Body of pancreas (tissue), 4 donors: ENCODE data around the gene MRPL24. TPM values are rescaled to one million over a fixed set of nuclear protein-coding genes. Genes with fewer than 3 reads are reported as not detected.

Source experiments
- ATAC-seq: fragments of 150-250 bp; one replicate; pipeline ENCODE4 v1.9.1; 2016
- DNase-seq, 4 donors: peaks; one replicate each; pipeline ENCODE4 v3.0.0-alpha.2; 2019
- H3K27ac ChIP-seq, 4 donors: fragments of 200-600 bp; sonication (generic); 1 replicate in 3 of 4; 2 replicates in 1 of 4; pipeline versions ENCODE4 v1.5.1 to v1.6.1; 2016 to 2019; ENCODE audit warnings: mild to moderate bottlenecking in 1 of 4, mixed read lengths in 1 of 4, moderate library complexity in 1 of 4
- H3K27me3 ChIP-seq, 2 donors: fragments of 200-600 bp; sonication (generic); one replicate each; pipeline ENCODE4 v1.6.0; 2016; ENCODE audit warnings: mild to moderate bottlenecking in 1 of 2
- H3K36me3 ChIP-seq, 2 donors: fragments of 200-600 bp; sonication (generic); replicated peaks in 1 of 2; 2 replicates each; pipeline ENCODE4 v1.5.1; 2016; ENCODE audit warnings: low read depth in 2 of 2; ENCODE audit not compliant: insufficient read depth in 1 of 2
- H3K4me1 ChIP-seq: fragments of 200-600 bp; sonication (generic); one replicate; pipeline ENCODE4 v1.6.0; 2016
- H3K4me3 ChIP-seq, 2 donors: fragments of 200-600 bp; sonication (generic); 1 replicate in 1 of 2; 2 replicates in 1 of 2; pipeline ENCODE4 v1.5.1; 2016 to 2019
- H3K9me3 ChIP-seq, 3 donors: fragments of 200-600 bp; sonication (generic); 1 replicate in 2 of 3; 2 replicates in 1 of 3; pipeline ENCODE4 v1.5.1; 2016
- CTCF ChIP-seq, 7 experiments: fragments of 450-650 bp in 4 of 7; fragments of 200-600 bp in 3 of 7; sonication (generic) in 3 of 7; IDR thresholded peaks; one replicate each; pipeline ENCODE4 v1.5.1; 2016 to 2019; ENCODE audit warnings: antibody characterized with exemption in 7 of 7
- POLR2A ChIP-seq, 3 donors: fragments of 450-650 bp; IDR thresholded peaks; one replicate each; pipeline ENCODE4 v1.6.1; 2016; ENCODE audit warnings: antibody characterized with exemption in 3 of 3, mild to moderate bottlenecking in 2 of 3
- WGBS, 2 donors: methylation state at CpG; one replicate each; pipeline ENCODE4 v1.1.5; 2017; 5-methylcytosine and 5-hydroxymethylcytosine counted together
- intact Hi-C: fragments of 100-400 bp; cut with DNase I; formaldehyde crosslinking; loops from one replicate; pipeline ENCODE4 v1.15.1; 2023
- total RNA-seq, 2 donors: library from RNA; depleted of rRNA; stranded (reverse); fragments of >200 nt; gene quantifications; one replicate each; pipeline ENCODE4 v1.1.0, GENCODE V29; 2016

Gene MRPL24
- total RNA-seq, 2 donors from 2014 or later: 25.2 to 62.0 TPM

GRCh38 chr1:156706657-156707416 lies 34.1 kb downstream of the MRPL24 start:
- H3K36me3 ChIP-seq: no peaks in the 10 kb centered on the region
- 15 to 27% methylated on average over 23 to 29 of the region's 29 CpGs for WGBS, 2 donors
- H3K4me3 ChIP-seq: no peak overlapping the region
- H3K4me1 ChIP-seq: peaks cover 41% of the 10 kb centered on the region
- peak; percentile 15 for ATAC-seq
- intact Hi-C loops: no loop called here
- peak overlapping the region in 1 of 4 donors; percentile 26 for H3K27ac ChIP-seq
- TF ChIP-seq CTCF (IDR thresholded peaks at IDR 0.05) (no peak), POLR2A (IDR thresholded peaks at IDR 0.05) (no peak)
- peak; percentile 32 to 62 (median 48) for DNase-seq
- peaks cover 0 to 6% of the 10 kb centered on the region in 2 donors for H3K27me3 ChIP-seq
- H3K9me3 ChIP-seq: no peaks in the 10 kb centered on the region

GRCh38 chr1:156705918-156706656 lies 34.8 kb downstream of the MRPL24 start:
- H3K36me3 ChIP-seq: no peaks in the 10 kb centered on the region
- ATAC-seq (peak; percentile 55), DNase-seq (peak; percentile 51 to 77 (median 61))
- peak overlapping the region in 1 of 4 donors; percentile 26 for H3K27ac ChIP-seq
- no peaks in the 10 kb centered on the region for H3K9me3 ChIP-seq
- TF ChIP-seq CTCF (IDR thresholded peaks at IDR 0.05) (peak; percentile 60 to 75 (median 72)), POLR2A (IDR thresholded peaks at IDR 0.05) (no peak)
- 1 to 2% methylated on average over 24 to 45 of the region's 45 CpGs for WGBS, 2 donors
- H3K27me3 ChIP-seq: peaks cover 0 to 6% of the 10 kb centered on the region in 2 donors
- H3K4me3 ChIP-seq: peak overlapping the region in 1 of 2 donors; percentile 5
- intact Hi-C loops: no loop called here
- peaks cover 41% of the 10 kb centered on the region for H3K4me1 ChIP-seq

GRCh38 chr1:156705321-156705917 lies 35.5 kb downstream of the MRPL24 start, which contains the start of gene CRABP2:
CRABP2 (minus strand) TSS chr1:156705583; CDS start chr1:156705446, 137 bp downstream.
- TF ChIP-seq CTCF (IDR thresholded peaks at IDR 0.05) (no peak), POLR2A (IDR thresholded peaks at IDR 0.05) (no peak)
- intact Hi-C loops: no loop called here
- Histone ChIP-seq H3K4me3 (peak within 1 kb of the TSS in 1 of 2 donors; percentile 5), H3K4me1 (peaks cover 41% of the 10 kb centered on the region), H3K27ac (peak within 1 kb of the TSS in 1 of 4 donors; percentile 26), H3K36me3 (no peaks in the 10 kb centered on the region), H3K27me3 (peaks cover 0 to 6% of the 10 kb centered on the region in 2 donors), H3K9me3 (no peaks in the 10 kb centered on the region)
- 1 to 2% methylated on average over 24 to 42 of the region's 42 CpGs for WGBS, 2 donors
- peak; percentile 19 for ATAC-seq
- DNase-seq: peak in 2 of 4 donors; percentile 38 to 39

- DNase-seq (peak; percentile 50 to 82 (median 63)), ATAC-seq (peak; percentile 50)
- Histone ChIP-seq H3K9me3 (no peaks in the 10 kb centered on the region), H3K27ac (no peak overlapping the region), H3K4me3 (no peak overlapping the region), H3K27me3 (peaks cover 0 to 6% of the 10 kb centered on the region in 2 donors), H3K36me3 (no peaks in the 10 kb centered on the region), H3K4me1 (peaks cover 37% of the 10 kb centered on the region)
- intact Hi-C loops: no loop called here
- no peak for TF ChIP-seq CTCF (IDR thresholded peaks at IDR 0.05)
- peak in 1 of 3 donors; percentile 7 for TF ChIP-seq POLR2A (IDR thresholded peaks at IDR 0.05)
- 3 to 7% methylated on average over 17 to 29 of the region's 29 CpGs for whole genome bisulfite sequencing, 2 donors
Observed at GRCh38 chr1:156704930-156705320, 36.0 kb downstream of the MRPL24 start.
